ENCODE results near the gene UQCC2.

GRCh38 chr6:33690766-33691165 lies 20.7 kb downstream of the UQCC2 start:
- no peak for TF ChIP-seq CTCF (conservative IDR thresholded peaks at IDR 0.05 in 1 of 2, IDR thresholded peaks at IDR 0.05 in 1 of 2; ENCODE audit: extremely low read depth in 1 of 2, insufficient read depth in 1 of 2, low read depth in 1 of 2, low read length in 2 of 2)
- TF ChIP-seq EZH2 (IDR thresholded peaks at IDR 0.05; ENCODE audit: borderline replicate concordance, low read length), result no peak

Measured in mammary epithelial cell (primary cell).